Measurements from ENCODE around the gene OST4. TPM values are rescaled to one million over a fixed set of nuclear protein-coding genes. Genes with fewer than 3 reads are reported as not detected.
"Not testable (repeated sequence)": the region's sequence is repeated elsewhere in the genome, so short reads cannot be mapped to it uniquely, and the experiment has no call there.

Gene OST4
- 795 TPM for polyA plus RNA-seq (2013, experiment 1 of 2)
- 787 TPM for polyA plus RNA-seq (2013, experiment 2 of 2)

DNA sequence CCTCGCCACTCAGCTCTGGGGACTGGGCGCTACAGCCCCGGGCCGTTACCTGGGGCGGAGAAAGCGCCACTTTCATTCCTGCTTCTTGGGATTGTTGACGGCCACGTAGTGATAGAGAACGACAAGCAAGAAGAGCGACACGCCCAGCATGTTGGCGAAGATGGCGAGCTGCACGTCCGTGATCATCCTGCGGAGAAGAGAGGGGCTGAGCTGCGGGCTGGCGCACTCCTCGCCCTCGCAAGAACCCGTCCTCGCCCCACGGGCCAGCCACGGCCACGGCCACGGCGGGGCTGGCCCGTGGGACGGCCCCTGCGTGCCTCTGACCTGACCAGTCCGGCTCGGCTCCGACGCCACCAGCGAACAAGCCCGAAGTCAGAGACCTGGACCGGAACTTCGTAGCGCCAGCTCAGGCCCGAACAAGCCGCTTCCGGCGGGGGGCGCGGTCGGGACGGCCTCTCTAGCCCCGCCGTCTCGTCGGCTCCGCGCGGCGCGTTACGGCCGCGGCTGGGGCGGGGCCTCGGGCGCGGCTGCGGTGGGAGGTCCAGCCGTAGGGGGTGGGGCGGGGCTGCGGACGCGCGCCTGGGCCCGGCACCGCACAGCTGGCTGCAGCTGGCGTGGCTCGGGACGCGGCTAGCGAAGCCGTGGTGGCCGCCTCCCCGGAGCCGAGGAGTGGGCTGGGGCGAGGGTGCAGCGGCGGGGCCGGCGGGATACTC is at the start of gene OST4:
Gene OST4, minus strand, starts transcription at position 378 of the 713 bp plus-strand sequence.
- peaks cover 2% of the 10 kb centered on the region for H3K4me1 ChIP-seq (ENCODE audit: control insufficient read depth, low read depth, low read length)
- no peak within 1 kb of the TSS for H2BK15ac ChIP-seq (replicated peaks; ENCODE audit: low read depth)
- peak within 1 kb of the TSS; percentile 92 for H3K27ac ChIP-seq (ENCODE audit: low read depth, low read length)
- DNase-seq = peak; percentile 95
- peak within 1 kb of the TSS; percentile 3 for H2BK120ac ChIP-seq (ENCODE audit: low read depth, low read length)
- H3K9ac ChIP-seq (ENCODE audit: low read length) = peak within 1 kb of the TSS; percentile 88
- H3K4ac ChIP-seq (ENCODE audit: low read depth, low read length) = peak within 1 kb of the TSS; percentile 86
- H2BK5ac ChIP-seq (ENCODE audit: low read length) = peak within 1 kb of the TSS; percentile 87
- H3K27me3 ChIP-seq (ENCODE audit: insufficient read depth, low read length, poor library complexity) = no peaks in the 10 kb centered on the region
- H2AK5ac ChIP-seq (ENCODE audit: low read length) = peak within 1 kb of the TSS; percentile 64
- peak within 1 kb of the TSS; percentile 96 for H3K4me3 ChIP-seq (ENCODE audit: low read length)
- H3K23ac ChIP-seq (ENCODE audit: low read length) = peak within 1 kb of the TSS; percentile 100
- H3K79me1 ChIP-seq (ENCODE audit: low read length) = peaks cover 24% of the 10 kb centered on the region
- no CpG with 5 or more reads among the region's 86 CpGs for WGBS (ENCODE audit: extremely low coverage, insufficient coverage, low lambda C conversion rate)
- peak within 1 kb of the TSS; percentile 97 for H3K4me2 ChIP-seq (ENCODE audit: low read length)
- peaks cover 4% of the 10 kb centered on the region for H3K36me3 ChIP-seq (ENCODE audit: control insufficient read depth, insufficient read depth, low read length)
- H4K5ac ChIP-seq (ENCODE audit: low read length) = no peak within 1 kb of the TSS
- H3K79me2 ChIP-seq (ENCODE audit: control insufficient read depth, insufficient read depth, low read length) = peaks cover 17% of the 10 kb centered on the region
- H4K8ac ChIP-seq (ENCODE audit: low read depth, low read length) = peak within 1 kb of the TSS; percentile 78
- H3K18ac ChIP-seq (ENCODE audit: low read length) = peak within 1 kb of the TSS; percentile 77
- peak within 1 kb of the TSS; percentile 98 for H3K56ac ChIP-seq (ENCODE audit: low read length)

DNA sequence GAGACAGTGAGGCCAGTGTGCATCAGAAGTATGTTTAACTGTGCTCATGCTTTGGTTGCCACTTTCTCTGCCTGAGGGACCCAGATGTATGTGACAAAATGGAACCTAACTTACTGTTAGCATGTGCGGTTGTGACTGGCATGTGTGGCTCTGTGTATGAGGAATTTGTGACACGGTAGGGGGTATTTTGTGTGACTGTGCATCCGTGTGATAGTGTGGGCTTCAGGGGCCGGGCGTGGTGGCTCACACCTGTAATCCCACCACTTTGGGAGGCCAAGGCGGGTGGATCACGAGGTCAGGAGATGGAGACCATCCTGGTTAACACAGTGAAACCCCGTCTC is 47.8 kb upstream of the OST4 start:
- H4K5ac ChIP-seq (ENCODE audit: low read length); H3K79me2 ChIP-seq (ENCODE audit: control insufficient read depth, insufficient read depth, low read length); H3K4me2 ChIP-seq (ENCODE audit: low read length); H3K18ac ChIP-seq (ENCODE audit: low read length); H3K4me3 ChIP-seq (ENCODE audit: low read length); H3K23ac ChIP-seq (ENCODE audit: low read length); H3K79me1 ChIP-seq (ENCODE audit: low read length); H2BK5ac ChIP-seq (ENCODE audit: low read length); H3K4me1 ChIP-seq (ENCODE audit: control insufficient read depth, low read depth, low read length); H4K8ac ChIP-seq (ENCODE audit: low read depth, low read length); H3K36me3 ChIP-seq (ENCODE audit: control insufficient read depth, insufficient read depth, low read length); H2AK5ac ChIP-seq (ENCODE audit: low read length); H3K4ac ChIP-seq (ENCODE audit: low read depth, low read length); H3K9ac ChIP-seq (ENCODE audit: low read length); H3K56ac ChIP-seq (ENCODE audit: low read length); DNase-seq; H2BK15ac ChIP-seq (replicated peaks; ENCODE audit: low read depth); H3K27ac ChIP-seq (ENCODE audit: low read depth, low read length); H2BK120ac ChIP-seq (ENCODE audit: low read depth, low read length): not testable (repeated sequence)
- peaks cover 18% of the 10 kb centered on the region for H3K27me3 ChIP-seq (ENCODE audit: insufficient read depth, low read length, poor library complexity)
- no CpG with 5 or more reads among the region's 8 CpGs for WGBS (ENCODE audit: extremely low coverage, insufficient coverage, low lambda C conversion rate)

DNA sequence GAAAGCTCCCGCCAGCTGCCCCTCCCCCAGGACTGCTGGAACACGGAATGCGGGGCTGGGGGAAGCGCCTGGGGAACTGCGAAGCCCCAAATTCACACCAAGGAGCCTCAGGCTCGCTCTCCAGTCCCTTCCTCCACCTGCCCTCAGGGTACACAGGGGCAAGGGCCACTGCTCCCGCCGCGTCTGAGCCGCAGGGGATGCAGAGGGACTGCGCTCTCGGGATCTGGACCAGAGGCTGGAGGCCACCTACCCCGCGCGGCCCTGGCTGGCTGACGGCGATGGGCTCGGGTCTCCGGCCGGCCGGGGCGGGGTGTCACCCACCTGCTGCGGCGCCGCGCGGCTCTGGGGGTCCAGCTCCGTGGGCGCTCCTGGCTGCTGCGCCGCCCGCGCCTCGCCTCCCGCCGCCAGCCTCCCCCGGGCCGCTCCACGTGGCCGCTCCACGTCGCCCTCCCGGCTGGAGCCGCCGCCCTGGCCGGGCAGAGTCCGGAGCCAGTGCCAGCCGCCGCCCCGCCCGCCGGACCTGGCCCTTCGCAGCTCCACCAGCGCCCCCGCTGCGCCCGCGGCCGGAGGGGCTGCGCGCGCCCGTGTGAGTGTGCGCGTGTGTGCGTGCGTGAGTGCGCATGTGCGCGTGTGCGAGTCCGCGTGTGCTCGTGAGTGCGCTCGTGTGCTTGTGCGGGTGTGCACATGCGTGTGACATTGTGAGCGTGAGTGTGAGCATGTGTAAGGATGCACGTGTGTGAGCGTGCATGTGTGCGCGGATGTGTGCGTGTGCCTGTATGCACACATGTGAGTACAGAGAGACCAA is 47.3 kb upstream of the OST4 start, which contains the start of gene CGREF1:
Gene CGREF1, minus strand, starts transcription at position 604 of the 805 bp plus-strand sequence. CDS start 14,762 bp downstream, outside the sequence.
- no peak within 1 kb of the TSS for H2BK120ac ChIP-seq (ENCODE audit: low read depth, low read length)
- H2AK5ac ChIP-seq (ENCODE audit: low read length) = no peak within 1 kb of the TSS
- no peaks in the 10 kb centered on the region for H3K79me1 ChIP-seq (ENCODE audit: low read length)
- H3K27ac ChIP-seq (ENCODE audit: low read depth, low read length) = no peak within 1 kb of the TSS
- no peak within 1 kb of the TSS for H3K18ac ChIP-seq (ENCODE audit: low read length)
- H3K23ac ChIP-seq (ENCODE audit: low read length) = no peak within 1 kb of the TSS
- peaks cover 16% of the 10 kb centered on the region for H3K27me3 ChIP-seq (ENCODE audit: insufficient read depth, low read length, poor library complexity)
- H3K4me2 ChIP-seq (ENCODE audit: low read length) = peak within 1 kb of the TSS; percentile 56
- H3K4ac ChIP-seq (ENCODE audit: low read depth, low read length) = no peak within 1 kb of the TSS
- H4K8ac ChIP-seq (ENCODE audit: low read depth, low read length) = no peak within 1 kb of the TSS
- H3K4me3 ChIP-seq (ENCODE audit: low read length) = no peak within 1 kb of the TSS
- H4K5ac ChIP-seq (ENCODE audit: low read length) = no peak within 1 kb of the TSS
- H2BK5ac ChIP-seq (ENCODE audit: low read length) = no peak within 1 kb of the TSS
- H3K56ac ChIP-seq (ENCODE audit: low read length) = peak within 1 kb of the TSS; percentile 81
- peaks cover 2% of the 10 kb centered on the region for H3K4me1 ChIP-seq (ENCODE audit: control insufficient read depth, low read depth, low read length)
- peak; percentile 23 for DNase-seq
- H2BK15ac ChIP-seq (replicated peaks; ENCODE audit: low read depth) = no peak within 1 kb of the TSS
- H3K9ac ChIP-seq (ENCODE audit: low read length) = peak within 1 kb of the TSS; percentile 11
- WGBS (ENCODE audit: extremely low coverage, insufficient coverage, low lambda C conversion rate) = no CpG with 5 or more reads among the region's 84 CpGs
- no peaks in the 10 kb centered on the region for H3K79me2 ChIP-seq (ENCODE audit: control insufficient read depth, insufficient read depth, low read length)
- no peaks in the 10 kb centered on the region for H3K36me3 ChIP-seq (ENCODE audit: control insufficient read depth, insufficient read depth, low read length)

DNA sequence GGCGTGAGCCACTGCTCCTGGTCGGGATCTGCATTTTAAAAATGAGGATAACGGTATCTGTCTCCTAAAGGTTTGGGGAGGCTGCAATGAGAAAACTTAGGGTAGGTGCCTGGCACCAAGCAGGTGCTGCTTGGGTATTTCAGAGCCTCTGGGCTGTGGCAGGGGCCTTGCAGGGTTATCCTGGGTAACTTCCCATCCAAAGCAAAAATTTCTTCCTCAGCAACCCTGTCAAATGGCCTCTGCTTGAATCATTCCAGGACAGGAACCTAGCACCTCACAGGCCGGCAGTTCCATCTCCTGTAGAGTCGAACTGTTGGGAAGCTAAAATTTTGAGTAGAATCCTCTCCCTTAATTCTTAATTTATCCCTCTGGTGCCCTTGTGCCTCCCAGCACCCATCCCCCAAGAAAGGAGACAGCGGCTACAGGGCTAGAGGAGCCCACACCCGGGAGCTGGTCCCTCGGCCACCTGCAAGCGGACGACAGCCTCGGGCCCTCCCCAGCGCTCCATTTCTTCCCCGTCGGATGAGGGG is 46.6 kb upstream of the OST4 start:
- H2BK15ac ChIP-seq (replicated peaks; ENCODE audit: low read depth) = no peak overlapping the region
- no peaks in the 10 kb centered on the region for H3K36me3 ChIP-seq (ENCODE audit: control insufficient read depth, insufficient read depth, low read length)
- no peak overlapping the region for H3K56ac ChIP-seq (ENCODE audit: low read length)
- no peaks in the 10 kb centered on the region for H3K79me2 ChIP-seq (ENCODE audit: control insufficient read depth, insufficient read depth, low read length)
- no peak overlapping the region for H3K4ac ChIP-seq (ENCODE audit: low read depth, low read length)
- peak overlapping the region; percentile 56 for H3K4me2 ChIP-seq (ENCODE audit: low read length)
- DNase-seq = no peak
- H3K9ac ChIP-seq (ENCODE audit: low read length) = no peak overlapping the region
- no peak overlapping the region for H3K27ac ChIP-seq (ENCODE audit: low read depth, low read length)
- no peak overlapping the region for H4K5ac ChIP-seq (ENCODE audit: low read length)
- WGBS (ENCODE audit: extremely low coverage, insufficient coverage, low lambda C conversion rate) = no CpG with 5 or more reads among the region's 14 CpGs
- H2BK120ac ChIP-seq (ENCODE audit: low read depth, low read length) = no peak overlapping the region
- no peak overlapping the region for H3K23ac ChIP-seq (ENCODE audit: low read length)
- H3K18ac ChIP-seq (ENCODE audit: low read length) = no peak overlapping the region
- no peak overlapping the region for H2AK5ac ChIP-seq (ENCODE audit: low read length)
- peaks cover 16% of the 10 kb centered on the region for H3K27me3 ChIP-seq (ENCODE audit: insufficient read depth, low read length, poor library complexity)
- H4K8ac ChIP-seq (ENCODE audit: low read depth, low read length) = no peak overlapping the region
- H3K4me3 ChIP-seq (ENCODE audit: low read length) = no peak overlapping the region
- H2BK5ac ChIP-seq (ENCODE audit: low read length) = no peak overlapping the region
- peaks cover 2% of the 10 kb centered on the region for H3K4me1 ChIP-seq (ENCODE audit: control insufficient read depth, low read depth, low read length)
- H3K79me1 ChIP-seq (ENCODE audit: low read length) = no peaks in the 10 kb centered on the region

DNA sequence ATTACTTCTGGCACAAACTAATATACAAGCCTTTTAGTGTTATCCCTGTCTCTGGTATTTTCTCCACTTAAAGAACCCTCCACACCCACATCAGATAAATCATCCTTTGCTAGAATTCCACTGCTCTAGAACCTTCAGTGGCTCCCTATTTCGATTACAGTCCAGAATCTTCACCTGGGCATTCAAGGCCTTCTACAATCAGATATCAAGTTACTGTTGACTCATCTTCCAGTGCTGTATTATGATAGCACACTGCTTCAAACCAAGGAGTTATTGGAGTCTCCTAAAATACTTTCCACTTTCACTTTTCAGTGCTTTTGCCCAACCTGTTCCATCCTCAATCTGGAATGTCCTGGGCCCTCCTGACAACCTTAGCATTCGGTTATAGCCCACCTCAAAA is 44.1 kb upstream of the OST4 start:
- no peak overlapping the region for H3K4me2 ChIP-seq (ENCODE audit: low read length)
- H3K27me3 ChIP-seq (ENCODE audit: insufficient read depth, low read length, poor library complexity) = peaks cover 10% of the 10 kb centered on the region
- no peak overlapping the region for H2BK120ac ChIP-seq (ENCODE audit: low read depth, low read length)
- no peaks in the 10 kb centered on the region for H3K79me2 ChIP-seq (ENCODE audit: control insufficient read depth, insufficient read depth, low read length)
- no peak overlapping the region for H2BK5ac ChIP-seq (ENCODE audit: low read length)
- H3K4me3 ChIP-seq (ENCODE audit: low read length) = no peak overlapping the region
- no peak overlapping the region for H2BK15ac ChIP-seq (replicated peaks; ENCODE audit: low read depth)
- no peak for DNase-seq
- H3K79me1 ChIP-seq (ENCODE audit: low read length) = no peaks in the 10 kb centered on the region
- H3K4ac ChIP-seq (ENCODE audit: low read depth, low read length) = no peak overlapping the region
- H2AK5ac ChIP-seq (ENCODE audit: low read length) = no peak overlapping the region
- H3K27ac ChIP-seq (ENCODE audit: low read depth, low read length) = no peak overlapping the region
- no CpG with 5 or more reads among the region's 2 CpGs for WGBS (ENCODE audit: extremely low coverage, insufficient coverage, low lambda C conversion rate)
- no peak overlapping the region for H3K56ac ChIP-seq (ENCODE audit: low read length)
- H3K18ac ChIP-seq (ENCODE audit: low read length) = no peak overlapping the region
- peaks cover 2% of the 10 kb centered on the region for H3K4me1 ChIP-seq (ENCODE audit: control insufficient read depth, low read depth, low read length)
- no peaks in the 10 kb centered on the region for H3K36me3 ChIP-seq (ENCODE audit: control insufficient read depth, insufficient read depth, low read length)
- H4K5ac ChIP-seq (ENCODE audit: low read length) = no peak overlapping the region
- no peak overlapping the region for H4K8ac ChIP-seq (ENCODE audit: low read depth, low read length)
- no peak overlapping the region for H3K9ac ChIP-seq (ENCODE audit: low read length)
- no peak overlapping the region for H3K23ac ChIP-seq (ENCODE audit: low read length)
